ENCODE results near the gene NKAIN2.
"Not testable (repeated sequence)": the region's sequence is repeated elsewhere in the genome, so short reads cannot be mapped to it uniquely, and the experiment has no call there.

The NKAIN2 gene

DNA sequence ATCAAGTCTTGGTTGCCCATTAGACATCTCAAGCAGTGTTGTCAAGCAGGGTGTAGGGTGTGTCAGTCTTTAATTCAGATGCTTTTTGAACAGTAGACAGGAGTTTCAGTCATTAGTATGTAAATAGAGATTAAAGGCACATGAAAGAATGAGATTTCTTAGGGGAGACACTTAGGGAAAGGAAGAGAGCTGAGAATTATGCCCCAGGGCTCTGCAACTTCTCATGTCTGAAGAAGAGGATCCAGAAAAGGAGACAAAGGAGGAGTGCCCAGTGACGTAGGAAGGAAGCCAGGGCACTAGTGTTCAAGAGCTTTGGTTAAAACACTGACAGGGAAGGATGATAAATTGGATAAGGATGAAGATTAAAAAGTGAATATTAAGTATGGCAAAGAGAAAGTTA, 569.7 kb downstream of the NKAIN2 start:
- H3K4me3 Mint-ChIP-seq = no peak overlapping the region

DNA sequence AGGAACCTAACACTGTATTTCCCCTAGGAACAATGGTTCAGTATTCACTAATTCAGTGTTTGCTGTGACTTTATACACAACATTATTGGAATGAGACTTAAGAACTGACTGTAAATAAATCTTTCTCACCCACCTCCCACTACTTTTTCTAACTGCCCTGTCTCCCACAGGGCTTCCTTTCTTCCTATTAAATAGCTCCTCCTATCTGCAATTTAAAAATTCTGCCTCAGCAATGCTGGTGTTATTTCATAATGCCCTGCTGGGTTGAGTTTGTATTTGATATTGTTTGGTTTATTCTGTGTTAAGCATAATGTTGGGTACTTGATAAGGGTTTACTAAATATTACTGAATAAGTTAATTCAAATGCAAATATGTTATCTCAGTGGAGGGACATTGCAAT, 585.5 kb downstream of the NKAIN2 start:
- DNase-seq (no peak), ATAC-seq (no peak)
- Mint-ChIP-seq H3K27me3 (no peaks in the 10 kb centered on the region), H3K4me1 (no peaks in the 10 kb centered on the region), H3K36me3 (ENCODE audit: low read depth) (no peaks in the 10 kb centered on the region), H3K27ac (no peak overlapping the region), H3K4me3 (no peak overlapping the region), H3K9me3 (peaks cover 8% of the 10 kb centered on the region)

More for the DNA sequence above, 569.7 kb downstream of the NKAIN2 start:
- Mint-ChIP-seq H3K27me3 (no peaks in the 10 kb centered on the region), H3K27ac (no peak overlapping the region), H3K4me1 (no peaks in the 10 kb centered on the region), H3K9me3 (no peaks in the 10 kb centered on the region), H3K36me3 (ENCODE audit: low read depth) (no peaks in the 10 kb centered on the region)
- ATAC-seq = no peak
- DNase-seq = no peak

DNA sequence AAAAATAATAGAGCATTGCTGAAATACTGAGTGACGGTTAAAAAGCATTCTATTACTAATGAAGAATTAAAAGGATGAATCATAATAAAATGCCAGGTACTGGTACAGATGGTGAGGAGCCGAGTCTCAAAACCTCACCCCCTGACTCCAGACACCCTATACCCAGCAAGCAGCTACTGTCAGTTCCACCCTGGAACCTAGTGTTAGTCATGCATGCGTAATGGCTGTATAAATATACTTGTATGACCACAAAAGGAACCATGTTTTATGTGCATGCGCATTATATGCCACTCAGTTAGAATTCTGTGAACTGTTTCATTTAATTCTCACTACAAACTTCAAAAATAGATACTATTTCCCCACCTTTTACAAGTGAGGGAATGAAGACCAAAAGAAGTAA, 589.9 kb downstream of the NKAIN2 start:
- H3K9me3 Mint-ChIP-seq = peaks cover 8% of the 10 kb centered on the region
- no peaks in the 10 kb centered on the region for H3K36me3 Mint-ChIP-seq (ENCODE audit: low read depth)
- ATAC-seq = no peak
- no peaks in the 10 kb centered on the region for H3K4me1 Mint-ChIP-seq
- no peak overlapping the region for H3K4me3 Mint-ChIP-seq
- H3K27me3 Mint-ChIP-seq = no peaks in the 10 kb centered on the region
- no peak overlapping the region for H3K27ac Mint-ChIP-seq
- DNase-seq = no peak

DNA sequence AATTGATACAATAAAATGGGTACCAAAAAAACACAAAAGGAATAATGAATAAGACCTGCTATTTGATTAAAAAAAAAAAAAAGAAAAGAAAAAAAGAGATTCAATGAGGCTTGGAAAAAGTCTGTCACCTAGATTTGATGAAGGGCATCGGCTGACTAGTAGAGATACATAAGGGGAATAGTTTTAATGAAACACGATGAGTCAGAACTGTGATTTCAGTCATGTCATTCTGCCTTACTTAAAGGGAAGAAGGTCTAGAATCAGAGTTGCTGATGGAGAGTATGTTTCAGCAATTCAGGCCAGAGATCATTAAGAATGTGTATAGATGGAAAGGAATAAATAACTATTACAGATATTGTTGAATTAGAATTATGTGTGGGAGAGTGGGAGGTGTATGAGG, 592.7 kb downstream of the NKAIN2 start:
- no peak overlapping the region for H3K27ac Mint-ChIP-seq
- H3K27me3 Mint-ChIP-seq = no peaks in the 10 kb centered on the region
- no peak for DNase-seq
- H3K4me3 Mint-ChIP-seq = no peak overlapping the region
- ATAC-seq = no peak
- no peaks in the 10 kb centered on the region for H3K36me3 Mint-ChIP-seq (ENCODE audit: low read depth)
- H3K9me3 Mint-ChIP-seq = peaks cover 8% of the 10 kb centered on the region
- no peaks in the 10 kb centered on the region for H3K4me1 Mint-ChIP-seq

DNA sequence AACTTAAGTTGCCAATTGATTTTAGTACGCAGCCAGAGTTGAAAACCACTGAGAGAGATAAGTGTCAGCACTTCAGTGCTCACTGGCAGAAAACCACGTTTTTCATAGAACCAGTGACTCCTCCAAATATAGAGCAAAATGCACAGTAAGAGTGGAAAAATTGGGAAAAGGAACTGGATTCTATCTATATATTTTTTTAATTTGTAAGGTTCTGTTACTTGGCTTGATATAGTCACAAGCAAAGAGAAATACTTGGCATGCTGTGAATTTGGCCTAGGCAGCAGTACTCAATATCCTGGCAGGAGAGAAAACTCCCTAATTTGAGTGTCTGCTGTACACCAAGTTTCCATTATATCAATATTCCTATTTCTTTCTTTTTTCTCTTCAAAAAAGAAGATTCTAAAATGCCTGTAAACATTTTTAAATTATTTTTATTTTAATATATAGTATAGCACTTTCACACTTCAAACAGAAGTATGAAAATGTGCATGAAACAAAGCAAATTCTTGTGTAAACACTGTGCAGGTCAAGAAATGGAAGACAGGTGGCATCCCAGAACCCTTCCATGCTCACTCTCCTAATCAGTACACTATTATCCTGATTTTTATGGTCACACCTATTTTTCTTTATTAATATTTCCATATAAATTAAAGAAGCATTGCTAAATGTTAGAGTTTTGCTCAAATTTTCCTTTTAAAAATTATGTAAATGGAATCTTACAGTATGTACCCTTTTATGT, 596.8 kb downstream of the NKAIN2 start:
- ATAC-seq = no peak
- no peaks in the 10 kb centered on the region for H3K4me1 Mint-ChIP-seq
- H3K27me3 Mint-ChIP-seq = no peaks in the 10 kb centered on the region
- H3K36me3 Mint-ChIP-seq (ENCODE audit: low read depth) = no peaks in the 10 kb centered on the region
- H3K27ac Mint-ChIP-seq = no peak overlapping the region
- H3K9me3 Mint-ChIP-seq = no peaks in the 10 kb centered on the region
- DNase-seq = no peak
- no peak overlapping the region for H3K4me3 Mint-ChIP-seq

DNA sequence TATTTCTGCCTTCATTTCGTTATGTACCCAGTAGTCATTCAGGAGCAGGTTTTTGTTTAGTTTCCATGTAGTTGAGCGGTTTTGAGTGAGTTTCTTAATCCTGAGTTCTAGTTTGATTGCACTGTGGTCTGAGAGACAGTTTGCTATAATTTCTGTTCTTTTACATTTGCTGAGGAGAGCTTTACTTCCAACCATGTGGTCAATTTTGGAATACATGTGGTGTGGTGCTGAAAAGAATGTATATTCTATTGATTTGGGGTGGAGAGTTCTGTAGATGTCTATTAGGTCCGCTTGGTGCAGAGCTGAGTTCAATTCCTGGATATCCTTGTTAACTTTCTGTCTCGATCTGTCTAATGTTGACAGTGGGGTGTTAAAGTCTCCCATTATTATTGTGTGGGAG, 606.8 kb downstream of the NKAIN2 start:
- not testable (repeated sequence) for H3K4me3 Mint-ChIP-seq; DNase-seq; H3K9me3 Mint-ChIP-seq; H3K27me3 Mint-ChIP-seq; H3K4me1 Mint-ChIP-seq; H3K27ac Mint-ChIP-seq; ATAC-seq; H3K36me3 Mint-ChIP-seq (ENCODE audit: low read depth)

DNA sequence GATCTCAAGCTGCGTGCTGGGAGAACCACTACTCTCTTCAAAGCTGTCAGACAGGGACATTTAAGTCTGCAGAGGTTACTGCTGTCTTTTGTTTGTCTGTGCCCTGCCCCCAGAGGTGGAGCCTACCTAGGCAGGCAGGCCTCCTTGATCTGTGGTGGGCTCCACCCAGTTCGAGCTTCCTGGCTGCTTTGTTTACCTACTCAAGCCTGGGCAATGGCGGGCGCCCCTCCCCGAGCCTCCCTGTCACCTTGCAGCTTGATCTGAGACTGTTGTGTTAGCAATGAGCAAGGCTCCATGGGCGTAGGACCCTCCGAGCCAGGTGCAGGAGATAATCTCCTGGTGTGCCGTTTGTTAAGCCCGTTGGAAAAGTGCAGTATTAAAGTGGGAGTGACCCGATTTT, 609.0 kb downstream of the NKAIN2 start:
- not testable (repeated sequence) for H3K36me3 Mint-ChIP-seq (ENCODE audit: low read depth); H3K4me3 Mint-ChIP-seq; H3K27ac Mint-ChIP-seq; H3K9me3 Mint-ChIP-seq; DNase-seq; H3K4me1 Mint-ChIP-seq; H3K27me3 Mint-ChIP-seq; ATAC-seq

DNA sequence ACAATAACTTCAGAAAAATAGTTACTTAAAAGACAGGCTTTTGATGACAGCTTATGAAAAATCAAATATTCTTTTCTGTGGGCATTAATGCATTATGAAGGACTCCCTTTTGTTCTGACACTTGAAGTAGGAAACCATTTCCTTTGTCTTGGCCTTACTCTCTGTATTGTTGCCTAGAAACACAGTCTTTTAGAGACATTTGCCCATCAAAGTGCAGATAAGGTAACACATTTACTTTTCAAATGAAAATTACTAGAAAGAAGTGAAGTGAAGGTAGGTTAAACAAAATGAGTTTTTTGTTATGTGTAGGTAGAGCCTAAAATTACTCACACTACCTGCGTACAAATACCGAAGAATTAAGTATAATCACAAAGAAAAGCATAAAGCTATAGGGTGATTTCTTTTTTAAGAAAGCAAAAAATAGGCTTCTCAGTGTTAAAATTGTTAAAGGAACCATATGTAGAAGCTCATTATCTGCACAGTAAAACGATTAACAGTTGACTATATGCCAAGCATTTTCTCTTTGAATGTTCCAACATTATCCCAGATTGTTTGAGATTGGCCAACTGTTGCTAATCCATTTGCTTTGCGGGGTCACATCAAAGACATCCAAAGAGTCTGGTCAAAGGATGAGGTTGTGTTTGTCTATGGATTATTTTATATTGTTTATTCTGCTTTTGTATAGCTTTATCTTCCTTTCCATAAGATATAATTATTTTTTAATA, 616.6 kb downstream of the NKAIN2 start:
- ATAC-seq = no peak
- H3K27ac Mint-ChIP-seq = no peak overlapping the region
- no peak for DNase-seq
- H3K9me3 Mint-ChIP-seq = no peaks in the 10 kb centered on the region
- no peaks in the 10 kb centered on the region for H3K4me1 Mint-ChIP-seq
- H3K36me3 Mint-ChIP-seq (ENCODE audit: low read depth) = no peaks in the 10 kb centered on the region
- H3K27me3 Mint-ChIP-seq = no peaks in the 10 kb centered on the region
- H3K4me3 Mint-ChIP-seq = no peak overlapping the region

DNA sequence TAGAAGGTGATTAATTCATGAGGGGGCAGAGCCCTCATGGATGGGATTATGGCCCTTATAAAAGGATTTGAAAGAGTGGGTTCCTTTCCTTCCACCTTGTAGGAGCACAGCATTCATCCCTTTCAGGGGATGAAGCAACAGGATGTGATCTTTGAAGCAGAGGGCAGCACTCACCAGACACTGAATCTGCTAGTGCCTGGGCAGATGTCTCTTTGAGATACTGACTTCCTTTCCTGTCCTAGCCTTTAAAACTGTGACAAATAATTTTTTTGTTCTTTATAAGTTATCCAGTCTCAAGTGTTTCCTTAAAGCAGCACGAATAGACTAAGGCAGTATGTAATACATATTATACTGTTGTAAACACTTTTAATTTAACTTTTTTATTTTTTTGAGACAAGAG, 620.0 kb downstream of the NKAIN2 start:
- Mint-ChIP-seq H3K4me1 (no peaks in the 10 kb centered on the region), H3K4me3 (no peak overlapping the region), H3K36me3 (ENCODE audit: low read depth) (no peaks in the 10 kb centered on the region), H3K27me3 (no peaks in the 10 kb centered on the region), H3K27ac (no peak overlapping the region), H3K9me3 (no peaks in the 10 kb centered on the region)
- ATAC-seq (no peak), DNase-seq (no peak)

DNA sequence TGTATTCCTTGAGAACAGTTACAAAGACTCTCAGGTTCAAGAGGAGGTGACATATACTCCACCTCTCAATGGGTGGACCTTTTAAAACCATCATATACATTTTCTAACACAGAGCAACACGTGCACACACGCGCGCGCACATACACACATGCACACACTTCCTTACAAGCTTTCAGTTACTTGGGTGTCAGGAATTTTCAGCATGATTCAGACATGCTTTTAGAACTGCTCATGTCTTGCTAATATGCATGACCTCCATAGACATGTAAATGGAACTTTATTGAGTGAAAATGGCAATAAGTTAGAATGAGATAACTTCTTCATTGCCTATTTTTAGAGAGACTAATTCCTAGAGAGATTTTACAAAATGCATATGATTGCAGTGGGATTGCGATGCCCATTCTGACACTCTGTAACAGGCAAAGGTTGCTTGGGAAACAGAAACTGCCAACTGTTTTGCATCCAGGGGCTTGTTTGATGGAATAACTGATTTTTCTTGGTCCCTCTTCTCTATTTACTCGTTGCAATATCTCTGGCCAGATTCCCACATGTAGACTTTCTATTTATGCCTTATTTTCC, 627.2 kb downstream of the NKAIN2 start:
- no peak overlapping the region for H3K4me3 Mint-ChIP-seq
- no peak overlapping the region for H3K27ac Mint-ChIP-seq
- no peaks in the 10 kb centered on the region for H3K36me3 Mint-ChIP-seq (ENCODE audit: low read depth)
- no peaks in the 10 kb centered on the region for H3K4me1 Mint-ChIP-seq
- ATAC-seq (no peak), DNase-seq (no peak)
- no peaks in the 10 kb centered on the region for H3K27me3 Mint-ChIP-seq
- no peaks in the 10 kb centered on the region for H3K9me3 Mint-ChIP-seq

DNA sequence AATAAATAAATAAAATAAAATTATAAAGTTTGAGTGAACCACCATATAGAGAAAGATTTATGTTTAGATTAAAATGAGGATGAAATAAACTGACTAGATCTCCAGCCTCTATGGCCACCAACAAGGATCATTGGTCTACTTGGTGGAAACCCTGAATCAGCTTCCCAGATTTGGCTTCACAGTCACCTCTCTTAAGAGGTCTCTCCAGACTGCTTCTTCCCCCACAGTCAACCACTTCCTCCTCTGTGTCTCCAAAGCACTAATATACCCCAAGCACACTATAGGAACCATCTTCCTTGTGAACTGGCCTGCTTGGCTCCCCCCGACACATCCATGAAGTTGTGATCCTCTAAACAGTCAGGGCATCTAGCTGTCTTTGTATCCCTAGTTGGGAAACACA, 629.0 kb downstream of the NKAIN2 start:
- DNase-seq (no peak), ATAC-seq (no peak)
- Mint-ChIP-seq H3K4me1 (no peaks in the 10 kb centered on the region), H3K9me3 (no peaks in the 10 kb centered on the region), H3K27ac (no peak overlapping the region), H3K4me3 (no peak overlapping the region), H3K27me3 (no peaks in the 10 kb centered on the region), H3K36me3 (ENCODE audit: low read depth) (no peaks in the 10 kb centered on the region)

DNA sequence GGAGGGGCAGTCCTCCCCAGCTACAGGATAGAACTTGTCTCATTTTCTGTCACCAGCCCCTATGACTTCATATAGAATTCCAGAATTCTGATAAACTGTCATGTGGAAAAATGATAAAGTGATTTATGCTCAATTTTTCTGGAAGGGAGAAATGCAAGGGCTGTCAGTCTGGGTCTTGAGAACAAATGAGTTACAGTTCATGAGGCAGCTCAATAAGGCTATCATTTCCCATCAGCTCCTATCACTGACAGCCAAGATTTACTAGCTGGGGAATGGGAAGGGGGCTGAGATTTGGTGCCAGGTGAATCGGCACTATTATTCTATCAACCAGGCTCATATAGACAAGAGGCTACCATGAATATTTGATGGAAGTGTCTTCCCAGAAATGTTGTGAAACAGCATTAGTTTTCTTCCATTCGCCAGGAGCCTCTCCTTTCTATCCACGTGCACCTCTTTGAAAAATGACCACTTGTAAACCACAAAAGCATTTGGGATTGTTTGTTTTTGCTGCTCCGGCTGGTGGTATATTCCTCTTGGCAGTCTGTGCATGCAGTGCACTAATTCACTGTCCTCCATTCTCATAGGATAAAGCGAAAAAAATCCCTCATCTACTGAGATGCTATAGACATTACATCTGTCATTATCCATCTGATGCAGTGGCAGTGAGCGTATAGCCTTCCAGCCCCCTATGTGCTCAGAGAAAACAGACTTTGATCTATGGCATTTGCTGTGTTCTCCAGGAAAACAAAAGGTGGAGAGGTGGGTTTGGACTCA, 629.9 kb downstream of the NKAIN2 start:
- Mint-ChIP-seq H3K27ac (no peak overlapping the region), H3K36me3 (ENCODE audit: low read depth) (no peaks in the 10 kb centered on the region), H3K4me1 (no peaks in the 10 kb centered on the region), H3K27me3 (no peaks in the 10 kb centered on the region), H3K4me3 (no peak overlapping the region), H3K9me3 (peaks cover 4% of the 10 kb centered on the region)
- DNase-seq (no peak), ATAC-seq (no peak)

DNA sequence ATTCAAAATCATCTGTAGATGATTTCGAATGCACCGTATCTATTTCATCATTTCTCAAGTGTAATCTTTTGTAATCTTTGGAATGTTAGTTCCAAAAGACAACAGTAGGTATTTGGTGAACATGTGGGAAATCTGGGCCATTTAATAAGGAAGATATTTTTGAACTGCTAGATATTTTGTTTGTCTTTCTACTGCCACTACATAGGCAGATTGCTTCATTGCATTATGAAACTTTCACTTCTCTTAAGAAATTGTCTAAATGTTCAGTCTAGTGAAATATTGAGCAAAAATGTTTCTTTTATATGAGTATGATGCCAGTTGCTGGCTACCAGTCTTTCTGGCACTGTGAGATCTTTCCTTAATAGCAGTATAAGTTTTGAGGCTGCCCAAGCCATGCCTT, 630.8 kb downstream of the NKAIN2 start:
- Mint-ChIP-seq H3K27ac (no peak overlapping the region), H3K4me3 (no peak overlapping the region), H3K9me3 (peaks cover 9% of the 10 kb centered on the region), H3K4me1 (no peaks in the 10 kb centered on the region), H3K27me3 (no peaks in the 10 kb centered on the region), H3K36me3 (ENCODE audit: low read depth) (no peaks in the 10 kb centered on the region)
- no peak for ATAC-seq
- DNase-seq = no peak

DNA sequence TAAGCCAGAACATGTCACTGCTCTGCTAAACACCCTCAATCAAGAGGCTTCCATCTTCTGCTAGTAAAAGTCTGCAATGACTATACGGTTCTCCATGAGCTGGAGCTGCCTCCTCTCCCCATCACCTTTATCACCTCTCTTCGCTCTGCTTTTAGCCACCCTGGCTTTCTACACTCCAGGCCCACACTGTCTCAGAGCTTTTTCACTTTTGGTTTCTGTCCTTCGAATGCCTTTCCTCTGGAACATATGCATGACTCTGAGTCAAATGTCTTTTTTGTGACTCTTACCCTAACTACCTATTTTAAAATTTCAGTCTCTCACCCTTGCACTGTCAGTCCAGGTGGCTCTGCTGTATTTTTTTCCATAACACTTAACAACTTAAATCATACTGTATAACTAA, 633.1 kb downstream of the NKAIN2 start:
- no peaks in the 10 kb centered on the region for H3K36me3 Mint-ChIP-seq (ENCODE audit: low read depth)
- no peaks in the 10 kb centered on the region for H3K4me1 Mint-ChIP-seq
- H3K27me3 Mint-ChIP-seq = no peaks in the 10 kb centered on the region
- H3K27ac Mint-ChIP-seq = no peak overlapping the region
- H3K9me3 Mint-ChIP-seq = peaks cover 12% of the 10 kb centered on the region
- ATAC-seq = no peak
- H3K4me3 Mint-ChIP-seq = no peak overlapping the region
- DNase-seq = no peak
